Endothelial cell of umbilical vein (primary cell): ENCODE measurements around the gene TRIM52. TPM values are rescaled to one million over a fixed set of nuclear protein-coding genes. Genes with fewer than 3 reads are reported as not detected.

Source experiments
- BruUV-seq: library from RNA; stranded (reverse); fragments of 400-500 nt; replicated peaks from 2 replicates; lab custom pipeline; 2021; lab: Mats Ljungman, UMichigan
- CTCF ChIA-PET: fragments of 300-600, 350-600 bp; sonication (Branson Sonifier 250); formaldehyde crosslinking; loops from one replicate; lab custom pipeline; 2021; ENCODE audit warnings: antibody characterized with exemption, inconsistent platforms; lab: Charles Lee
- POLR2A ChIA-PET: fragments of 300-600, 350-600 bp; sonication (Branson Sonifier 250); formaldehyde crosslinking; loops from one replicate; lab custom pipeline; 2021; ENCODE audit warnings: antibody characterized with exemption, inconsistent platforms; lab: Charles Lee
- DNase-seq: peaks from one replicate; pipeline ENCODE4 v3.0.0-alpha.2; 2011; ENCODE audit warnings: low read depth, low spot score
- FAIRE-seq: peaks from 2 replicates; lab custom pipeline; 2011; peaks lifted over from hg19 to GRCh38; lab: Jason Lieb, UNC
- H2AFZ ChIP-seq: 2 replicates; pipeline ENCODE4 v1.6.0; 2012; ENCODE audit warnings: low read depth, low read length, control low read depth, inconsistent platforms
- H3K27ac ChIP-seq: 2 replicates; pipeline ENCODE4 v1.5.1; 2011; ENCODE audit warnings: low read depth, mild to moderate bottlenecking, control low read depth, low read length, moderate library complexity; ENCODE audit not compliant: insufficient read depth
- H3K27me3 ChIP-seq, 2 experiments: 2 replicates each; pipeline versions ENCODE4 v1.6.0 to v1.6.1; 2011; ENCODE audit warnings: low read length in 2 of 2, mixed read lengths in 1 of 2; ENCODE audit not compliant: control insufficient read depth in 2 of 2, insufficient read depth in 2 of 2
- H3K36me3 ChIP-seq, 2 experiments: 2 replicates in 1 of 2; 3 replicates in 1 of 2; pipeline ENCODE4 v1.5.1; 2011; ENCODE audit warnings: low read length in 2 of 2, mild to moderate bottlenecking in 1 of 2, moderate library complexity in 1 of 2; ENCODE audit not compliant: control insufficient read depth in 2 of 2, insufficient read depth in 2 of 2; ENCODE audit errors: extremely low read depth in 1 of 2
- H3K4me1 ChIP-seq: 3 replicates; pipeline ENCODE4 v1.5.1; 2011; ENCODE audit warnings: mild to moderate bottlenecking, low read length; ENCODE audit not compliant: control insufficient read depth, insufficient read depth; ENCODE audit errors: extremely low read depth
- H3K4me2 ChIP-seq: 2 replicates; pipeline ENCODE4 v1.6.1; 2011; ENCODE audit warnings: low read length, control low read depth, mixed read lengths; ENCODE audit not compliant: insufficient read depth
- H3K4me3 ChIP-seq, 3 experiments: fragments of 200-600 bp in 1 of 3; sonication (generic), shearing (Covaris generic) in 1 of 3; replicated peaks in 1 of 3; 2 replicates each; pipeline ENCODE4 v1.5.1; 2011 to 2016; ENCODE audit warnings: control low read depth in 3 of 3, low read length in 3 of 3, mild to moderate bottlenecking in 2 of 3, inconsistent platforms in 1 of 3, low read depth in 1 of 3, moderate library complexity in 1 of 3; ENCODE audit not compliant: insufficient read depth in 1 of 3
- H3K79me2 ChIP-seq: 2 replicates; pipeline ENCODE4 v1.6.0; 2012; ENCODE audit warnings: low read length, inconsistent platforms; ENCODE audit not compliant: control insufficient read depth, insufficient read depth
- H3K9ac ChIP-seq: replicated peaks from 2 replicates; pipeline ENCODE3; 2011; ENCODE audit warnings: low read length, control low read depth; ENCODE audit not compliant: insufficient read depth; ENCODE audit errors: extremely low read depth
- H3K9me1 ChIP-seq: replicated peaks from 3 replicates; pipeline ENCODE4 v1.6.0; 2011; ENCODE audit warnings: mild to moderate bottlenecking, low read length; ENCODE audit not compliant: control insufficient read depth, insufficient read depth; ENCODE audit errors: extremely low read depth
- H3K9me3 ChIP-seq: replicated peaks from 2 replicates; pipeline ENCODE4 v1.5.1; 2012; ENCODE audit warnings: low read length, inconsistent platforms; ENCODE audit not compliant: control insufficient read depth, insufficient read depth
- H4K20me1 ChIP-seq: replicated peaks from 2 replicates; pipeline ENCODE3; 2011; ENCODE audit warnings: mild to moderate bottlenecking, low read length; ENCODE audit not compliant: control insufficient read depth, insufficient read depth; ENCODE audit errors: extremely low read depth
- CTCF ChIP-seq, 2 donors: IDR thresholded peaks; 1 replicate in 1 of 2; 2 replicates in 1 of 2; pipeline ENCODE4 v1.5.1; 2011; ENCODE audit warnings: low read length in 2 of 2, mild to moderate bottlenecking in 2 of 2, moderate library complexity in 2 of 2, control low read depth in 1 of 2, inconsistent platforms in 1 of 2, low read depth in 1 of 2; ENCODE audit not compliant: insufficient read depth in 1 of 2; ENCODE audit errors: extremely low read depth in 1 of 2
- EZH2 ChIP-seq: IDR thresholded peaks from 2 replicates; pipeline ENCODE4 v1.6.1; 2012; ENCODE audit warnings: borderline replicate concordance, low read depth, mild to moderate bottlenecking, moderate library complexity, low read length, inconsistent platforms; ENCODE audit not compliant: severe bottlenecking
- FOS ChIP-seq: IDR thresholded peaks from 2 replicates; pipeline ENCODE4 v1.6.1; 2011; ENCODE audit warnings: mild to moderate bottlenecking, low read length, moderate library complexity, borderline replicate concordance; ENCODE audit not compliant: insufficient read depth
- GATA2 ChIP-seq: IDR thresholded peaks from 2 replicates; pipeline ENCODE4 v1.7.0; 2011; ENCODE audit warnings: low read depth, mild to moderate bottlenecking, moderate library complexity, mixed read lengths, low read length; ENCODE audit not compliant: insufficient read length, insufficient read depth
- JUN ChIP-seq: IDR thresholded peaks from 2 replicates; pipeline ENCODE4 v1.6.1; 2011; ENCODE audit warnings: borderline replicate concordance, low read depth; ENCODE audit not compliant: insufficient read length, insufficient read depth
- MAX ChIP-seq: IDR thresholded peaks from 2 replicates; pipeline ENCODE4 v1.6.1; 2011; ENCODE audit not compliant: insufficient read depth, insufficient read length
- MYC ChIP-seq: IDR thresholded peaks from one replicate; pipeline ENCODE4 v1.6.1; 2011; ENCODE audit warnings: mild to moderate bottlenecking, low read depth, low read length
- POLR2A ChIP-seq: IDR thresholded peaks from 2 replicates; pipeline ENCODE4 v1.6.1; 2012; ENCODE audit warnings: low read depth, mild to moderate bottlenecking, control low read depth, low read length
- POLR2AphosphoS5 ChIP-seq: IDR thresholded peaks from 2 replicates; pipeline ENCODE4 v1.6.1; 2012; ENCODE audit warnings: low read depth, mild to moderate bottlenecking, control low read depth, low read length, moderate library complexity; ENCODE audit not compliant: insufficient read depth
- dilution Hi-C: fragments of 300-500 bp; cut with MboI; formaldehyde crosslinking; loops from one replicate; pipeline ENCODE4 v1.15.0; 2019; ENCODE audit warnings: low sequenced_read_pairs; ENCODE audit not compliant: extremely low pct_ligation_motif_present
- intact Hi-C: fragments of 100-400 bp; cut with micrococcal nuclease; formaldehyde crosslinking; loops from one replicate; pipeline ENCODE4 v1.10.0; 2022
- polyA plus RNA-seq, 4 experiments: library from polyadenylated mRNA; depleted of rRNA in 3 of 4; stranded (reverse) in 3 of 4; unstranded in 1 of 4; fragments of >200 nt; gene quantifications; 2 replicates each; pipeline versions ENCODE4 v1.2.1 to v1.2.3, GENCODE V29; 2011 to 2012; ENCODE audit warnings: missing spikeins in 1 of 4
- total RNA-seq: library from RNA; stranded (reverse); gene quantifications from 2 replicates; pipeline ENCODE4 v1.2.3, GENCODE V29; 2021

Gene TRIM52
- total and polyA plus RNA-seq, 2 donors (not counting 3 experiments of a cell fraction or from before 2014, with no cell fraction given) = 5.6 to 10.1 TPM

- no TSS peak for BruUV-seq
- POLR2A ChIA-PET = interaction anchor here (1.5 kb wide), 1 partner anchor 11 kb away, joined by 5 read pairs; the partner anchor contains the start of gene RACK1
- Histone ChIP-seq H2AFZ (no peak overlapping the region), H3K9ac (no peak overlapping the region), H3K27ac (no peak overlapping the region), H3K27me3 (no peaks in the 10 kb centered on the region), H4K20me1 (peaks cover 2% of the 10 kb centered on the region), H3K4me1 (peaks cover 21% of the 10 kb centered on the region), H3K9me1 (no peaks in the 10 kb centered on the region), H3K9me3 (no peaks in the 10 kb centered on the region), H3K36me3 (peaks cover 2 to 7% of the 10 kb centered on the region in 2 experiments), H3K4me3 (no peak overlapping the region), H3K4me2 (no peak overlapping the region), H3K79me2 (peaks cover 93% of the 10 kb centered on the region)
- dilution Hi-C loops (no loop called here), intact Hi-C loops (no loop called here)
- CTCF ChIA-PET = interaction anchor here (1.1 kb wide), 1 partner anchor 64 kb away, joined by 3 read pairs; no protein-coding TSS in a partner anchor
- DNase-seq (no peak), FAIRE-seq (no peak)
- no peak for TF ChIP-seq EZH2
- no peak for TF ChIP-seq CTCF (IDR thresholded peaks at IDR 0.05; ENCODE audit: extremely low read depth in 1 of 2, insufficient read depth in 1 of 2, low read depth in 1 of 2, low read length in 2 of 2)
- no peak for TF ChIP-seq GATA2
- TF ChIP-seq MYC = no peak
- TF ChIP-seq JUN = no peak
- no peak for TF ChIP-seq POLR2A
- TF ChIP-seq FOS = no peak
- TF ChIP-seq MAX = no peak
- no peak for TF ChIP-seq POLR2AphosphoS5
These were observed 5.7 kb downstream of the TRIM52 start for GRCh38 chr5:181255276-181255675.
